Activated naive CD8-positive, alpha-beta T cell treated with anti-CD3 and anti-CD28 coated beads for 36 hours (primary cell): ENCODE results near the gene SLC7A14. TPM values are rescaled to one million over a fixed set of nuclear protein-coding genes. Genes with fewer than 3 reads are reported as not detected.

Experiments
- DNase-seq: peaks from one replicate; pipeline ENCODE4 v3.0.0; 2021
- H3K27ac Mint-ChIP-seq: one replicate; pipeline ENCODE4 v1.8.0; 2022; ENCODE audit warnings: mild to moderate bottlenecking, moderate library complexity, mixed read lengths
- H3K27me3 Mint-ChIP-seq: one replicate; pipeline ENCODE4 v1.8.0; 2022; ENCODE audit warnings: mild to moderate bottlenecking, mixed read lengths
- H3K36me3 Mint-ChIP-seq: one replicate; pipeline ENCODE4 v1.8.0; 2021; ENCODE audit warnings: mild to moderate bottlenecking, mixed read lengths
- H3K4me1 Mint-ChIP-seq: one replicate; pipeline ENCODE4 v1.8.0; 2021; ENCODE audit warnings: mixed read lengths
- H3K4me3 Mint-ChIP-seq: one replicate; pipeline ENCODE4 v1.8.0; 2022; ENCODE audit warnings: mild to moderate bottlenecking, moderate library complexity, mixed read lengths
- H3K9me3 Mint-ChIP-seq: one replicate; pipeline ENCODE4 v1.8.0; 2022; ENCODE audit warnings: mixed read lengths
- total RNA-seq, 2 experiments: library from RNA; stranded (reverse); gene quantifications; one replicate each; pipeline ENCODE4 v1.2.3, GENCODE V29; 2021

The SLC7A14 gene
- total RNA-seq, 2 experiments from 2014 or later = not detected

- H3K4me3 Mint-ChIP-seq = no peak overlapping the region
- H3K36me3 Mint-ChIP-seq = no peaks in the 10 kb centered on the region
- H3K4me1 Mint-ChIP-seq = peaks cover 3% of the 10 kb centered on the region
- H3K27ac Mint-ChIP-seq = no peak overlapping the region
- DNase-seq = no peak
- H3K9me3 Mint-ChIP-seq = no peaks in the 10 kb centered on the region
- peaks cover 35% of the 10 kb centered on the region for H3K27me3 Mint-ChIP-seq
Measured at GRCh38 chr3:170467007-170467406, 118.9 kb downstream of the SLC7A14 start.

GRCh38 chr3:170465955-170466354, 119.9 kb downstream of the SLC7A14 start:
- Mint-ChIP-seq H3K27me3 (peaks cover 36% of the 10 kb centered on the region), H3K9me3 (no peaks in the 10 kb centered on the region), H3K4me3 (no peak overlapping the region), H3K27ac (no peak overlapping the region), H3K36me3 (no peaks in the 10 kb centered on the region), H3K4me1 (peaks cover 3% of the 10 kb centered on the region)
- DNase-seq = no peak

- no peaks in the 10 kb centered on the region for H3K9me3 Mint-ChIP-seq
- no peaks in the 10 kb centered on the region for H3K4me1 Mint-ChIP-seq
- H3K27ac Mint-ChIP-seq = no peak overlapping the region
- H3K27me3 Mint-ChIP-seq = peaks cover 35% of the 10 kb centered on the region
- no peaks in the 10 kb centered on the region for H3K36me3 Mint-ChIP-seq
- no peak for DNase-seq
- H3K4me3 Mint-ChIP-seq = no peak overlapping the region
Measured at GRCh38 chr3:170463011-170463410, 122.9 kb downstream of the SLC7A14 start.

- Mint-ChIP-seq H3K9me3 (no peaks in the 10 kb centered on the region), H3K4me3 (no peak overlapping the region), H3K36me3 (no peaks in the 10 kb centered on the region), H3K4me1 (no peaks in the 10 kb centered on the region), H3K27ac (no peak overlapping the region), H3K27me3 (peaks cover 24% of the 10 kb centered on the region)
- no peak for DNase-seq
Measured at GRCh38 chr3:170458285-170458684, 127.6 kb downstream of the SLC7A14 start.

- Mint-ChIP-seq H3K4me3 (no peak overlapping the region), H3K36me3 (no peaks in the 10 kb centered on the region), H3K4me1 (no peaks in the 10 kb centered on the region), H3K27ac (no peak overlapping the region), H3K27me3 (peaks cover 4% of the 10 kb centered on the region), H3K9me3 (no peaks in the 10 kb centered on the region)
- no peak for DNase-seq
Measured at GRCh38 chr3:170454509-170454908, 131.4 kb downstream of the SLC7A14 start.

- H3K27me3 Mint-ChIP-seq = no peaks in the 10 kb centered on the region
- no peaks in the 10 kb centered on the region for H3K9me3 Mint-ChIP-seq
- H3K27ac Mint-ChIP-seq = no peak overlapping the region
- H3K36me3 Mint-ChIP-seq = no peaks in the 10 kb centered on the region
- DNase-seq = no peak
- no peaks in the 10 kb centered on the region for H3K4me1 Mint-ChIP-seq
- H3K4me3 Mint-ChIP-seq = no peak overlapping the region
Measured at GRCh38 chr3:170450039-170450438, 135.8 kb downstream of the SLC7A14 start.

GRCh38 chr3:170448584-170448983, 137.3 kb downstream of the SLC7A14 start:
- no peak for DNase-seq
- Mint-ChIP-seq H3K27ac (no peak overlapping the region), H3K4me3 (no peak overlapping the region), H3K27me3 (peaks cover 3% of the 10 kb centered on the region), H3K4me1 (no peaks in the 10 kb centered on the region), H3K36me3 (no peaks in the 10 kb centered on the region), H3K9me3 (no peaks in the 10 kb centered on the region)

- Mint-ChIP-seq H3K27ac (no peak overlapping the region), H3K36me3 (no peaks in the 10 kb centered on the region), H3K4me1 (peaks cover 14% of the 10 kb centered on the region), H3K4me3 (no peak overlapping the region), H3K27me3 (peaks cover 28% of the 10 kb centered on the region), H3K9me3 (no peaks in the 10 kb centered on the region)
- DNase-seq = no peak
Measured at GRCh38 chr3:170443457-170443856, 142.4 kb downstream of the SLC7A14 start.

- no peak overlapping the region for H3K27ac Mint-ChIP-seq
- DNase-seq = no peak
- peaks cover 28% of the 10 kb centered on the region for H3K27me3 Mint-ChIP-seq
- no peaks in the 10 kb centered on the region for H3K9me3 Mint-ChIP-seq
- H3K36me3 Mint-ChIP-seq = no peaks in the 10 kb centered on the region
- H3K4me1 Mint-ChIP-seq = peaks cover 14% of the 10 kb centered on the region
- H3K4me3 Mint-ChIP-seq = no peak overlapping the region
Measured at GRCh38 chr3:170442947-170443346, 142.9 kb downstream of the SLC7A14 start.

GRCh38 chr3:170441412-170441811, 144.5 kb downstream of the SLC7A14 start:
- H3K27me3 Mint-ChIP-seq = peaks cover 36% of the 10 kb centered on the region
- H3K9me3 Mint-ChIP-seq = no peaks in the 10 kb centered on the region
- peaks cover 23% of the 10 kb centered on the region for H3K4me1 Mint-ChIP-seq
- no peak for DNase-seq
- no peaks in the 10 kb centered on the region for H3K36me3 Mint-ChIP-seq
- H3K4me3 Mint-ChIP-seq = no peak overlapping the region
- H3K27ac Mint-ChIP-seq = no peak overlapping the region

- Mint-ChIP-seq H3K4me3 (no peak overlapping the region), H3K27ac (no peak overlapping the region), H3K36me3 (no peaks in the 10 kb centered on the region), H3K27me3 (peaks cover 36% of the 10 kb centered on the region), H3K9me3 (no peaks in the 10 kb centered on the region), H3K4me1 (peaks cover 23% of the 10 kb centered on the region)
- DNase-seq = no peak
Measured at GRCh38 chr3:170440344-170440743, 145.5 kb downstream of the SLC7A14 start.

- peaks cover 23% of the 10 kb centered on the region for H3K4me1 Mint-ChIP-seq
- peaks cover 33% of the 10 kb centered on the region for H3K27me3 Mint-ChIP-seq
- H3K4me3 Mint-ChIP-seq = no peak overlapping the region
- no peak overlapping the region for H3K27ac Mint-ChIP-seq
- no peak for DNase-seq
- no peaks in the 10 kb centered on the region for H3K9me3 Mint-ChIP-seq
- H3K36me3 Mint-ChIP-seq = no peaks in the 10 kb centered on the region
Measured at GRCh38 chr3:170438836-170439235, 147.0 kb downstream of the SLC7A14 start.

GRCh38 chr3:170437696-170438407, 148.0 kb downstream of the SLC7A14 start:
- H3K27me3 Mint-ChIP-seq = peaks cover 33% of the 10 kb centered on the region
- H3K4me3 Mint-ChIP-seq = no peak overlapping the region
- no peaks in the 10 kb centered on the region for H3K9me3 Mint-ChIP-seq
- H3K36me3 Mint-ChIP-seq = no peaks in the 10 kb centered on the region
- no peak for DNase-seq
- peaks cover 23% of the 10 kb centered on the region for H3K4me1 Mint-ChIP-seq
- H3K27ac Mint-ChIP-seq = no peak overlapping the region

- Mint-ChIP-seq H3K27me3 (peaks cover 33% of the 10 kb centered on the region), H3K9me3 (no peaks in the 10 kb centered on the region)
- DNase-seq = no peak
Measured at GRCh38 chr3:170437176-170437575, 148.7 kb downstream of the SLC7A14 start.

GRCh38 chr3:170436697-170437096, 149.2 kb downstream of the SLC7A14 start:
- Mint-ChIP-seq H3K36me3 (no peaks in the 10 kb centered on the region), H3K9me3 (no peaks in the 10 kb centered on the region), H3K4me3 (no peak overlapping the region), H3K27me3 (peaks cover 29% of the 10 kb centered on the region), H3K4me1 (peaks cover 23% of the 10 kb centered on the region), H3K27ac (no peak overlapping the region)
- DNase-seq = no peak

More at GRCh38 chr3:170437176-170437575, 148.7 kb downstream of the SLC7A14 start:
- Mint-ChIP-seq H3K4me3 (no peak overlapping the region), H3K4me1 (peaks cover 23% of the 10 kb centered on the region), H3K27ac (no peak overlapping the region), H3K36me3 (no peaks in the 10 kb centered on the region)

GRCh38 chr3:170432416-170432815, 153.5 kb downstream of the SLC7A14 start:
- DNase-seq = no peak
- no peak overlapping the region for H3K4me3 Mint-ChIP-seq
- H3K27ac Mint-ChIP-seq = no peak overlapping the region
- no peaks in the 10 kb centered on the region for H3K9me3 Mint-ChIP-seq
- H3K36me3 Mint-ChIP-seq = no peaks in the 10 kb centered on the region
- peaks cover 24% of the 10 kb centered on the region for H3K4me1 Mint-ChIP-seq
- H3K27me3 Mint-ChIP-seq = peaks cover 10% of the 10 kb centered on the region
